HEK293 (cell line): ENCODE data around the gene ZNF445.

Experiments used
- CTCF ChIP-seq: fragments of 450-650 bp; formaldehyde crosslinking; IDR thresholded peaks from 2 replicates; pipeline ENCODE4 v1.5.1; 2016; ENCODE audit warnings: missing biosample characterization, missing genetic modification characterization
- ZNF660 ChIP-seq: fragments of 450-650 bp; IDR thresholded peaks from 2 replicates; pipeline ENCODE4 v1.5.1; 2018; ENCODE audit warnings: missing biosample characterization, mild to moderate bottlenecking, missing genetic modification characterization
- TF ChIP-seq, protein P1 (sequence below): sonication (generic); formaldehyde crosslinking; IDR thresholded peaks from 2 replicates; pipeline ENCODE4 v1.8.1; 2022; ENCODE audit warnings: mild to moderate bottlenecking, moderate library complexity, missing genetic modification reagents

DNA sequence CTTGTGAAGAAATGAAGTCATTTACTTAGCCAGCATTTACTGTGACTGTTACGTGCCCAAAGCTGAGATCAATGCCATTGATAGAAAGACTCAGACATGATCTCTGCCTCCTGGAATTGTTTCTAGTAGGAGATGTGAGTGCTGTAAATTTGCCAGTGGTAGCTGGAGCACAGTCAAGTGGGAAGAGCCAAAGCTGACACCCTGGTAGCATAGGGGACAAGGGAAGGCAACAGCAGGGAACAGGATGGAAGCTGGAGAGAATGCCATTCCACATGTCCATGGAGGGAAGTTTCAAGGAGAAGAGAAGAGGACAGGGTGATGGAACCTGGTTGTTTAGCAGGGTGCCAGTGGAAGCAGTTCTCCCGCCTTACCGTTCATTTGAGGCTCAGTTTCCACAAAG, 74.9 kb downstream of the ZNF445 start:
- TF ChIP-seq, protein P1, sequence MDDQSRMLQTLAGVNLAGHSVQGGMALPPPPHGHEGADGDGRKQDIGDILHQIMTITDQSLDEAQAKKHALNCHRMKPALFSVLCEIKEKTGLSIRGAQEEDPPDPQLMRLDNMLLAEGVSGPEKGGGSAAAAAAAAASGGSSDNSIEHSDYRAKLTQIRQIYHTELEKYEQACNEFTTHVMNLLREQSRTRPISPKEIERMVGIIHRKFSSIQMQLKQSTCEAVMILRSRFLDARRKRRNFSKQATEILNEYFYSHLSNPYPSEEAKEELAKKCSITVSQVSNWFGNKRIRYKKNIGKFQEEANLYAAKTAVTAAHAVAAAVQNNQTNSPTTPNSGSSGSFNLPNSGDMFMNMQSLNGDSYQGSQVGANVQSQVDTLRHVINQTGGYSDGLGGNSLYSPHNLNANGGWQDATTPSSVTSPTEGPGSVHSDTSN (CRISPR knock-in tag), result no peak
- no peak for TF ChIP-seq CTCF (tag by site-specific recombination)
- no peak for TF ChIP-seq ZNF660 (tag by site-specific recombination)
